Fibroblast of peridontal ligament (primary cell): ENCODE results near the gene CPEB4.

Experiments used
- DNase-seq: peaks from one replicate; pipeline ENCODE4 v3.0.0-alpha.2; 2010; ENCODE audit errors: extremely low read depth

The CPEB4 gene

DNA sequence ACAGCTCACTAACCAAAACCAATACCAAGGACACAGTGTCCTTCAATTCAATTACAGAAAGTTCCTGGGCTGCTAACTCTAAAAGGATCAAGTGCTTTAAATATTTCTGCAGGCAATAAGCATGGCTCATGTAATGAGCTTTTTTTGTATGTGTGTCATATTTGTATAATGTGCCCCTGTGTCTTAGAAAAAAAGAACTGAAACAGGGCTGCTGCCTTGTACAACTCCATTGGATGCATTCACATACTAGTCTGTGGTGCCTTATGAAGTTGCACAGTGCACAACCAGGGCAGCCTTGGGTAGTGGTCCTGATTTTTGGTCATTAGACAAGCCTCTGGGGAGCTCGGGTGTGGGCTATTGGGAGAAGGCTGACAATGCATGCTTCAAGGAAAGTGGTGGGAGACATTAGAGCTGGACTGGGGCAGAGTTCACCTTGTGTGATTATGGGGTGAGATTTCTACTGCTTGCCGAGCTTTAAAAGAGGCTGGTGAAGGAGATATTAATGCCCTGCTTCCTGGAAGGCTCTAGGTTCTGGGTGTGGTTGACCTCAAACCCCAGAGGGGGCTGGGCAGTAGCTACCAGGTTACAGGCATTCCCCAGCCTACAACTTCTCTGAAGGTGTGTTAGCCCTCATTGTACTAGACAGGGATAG lies 3.6 kb upstream of the CPEB4 start:
- no peak for DNase-seq

DNA sequence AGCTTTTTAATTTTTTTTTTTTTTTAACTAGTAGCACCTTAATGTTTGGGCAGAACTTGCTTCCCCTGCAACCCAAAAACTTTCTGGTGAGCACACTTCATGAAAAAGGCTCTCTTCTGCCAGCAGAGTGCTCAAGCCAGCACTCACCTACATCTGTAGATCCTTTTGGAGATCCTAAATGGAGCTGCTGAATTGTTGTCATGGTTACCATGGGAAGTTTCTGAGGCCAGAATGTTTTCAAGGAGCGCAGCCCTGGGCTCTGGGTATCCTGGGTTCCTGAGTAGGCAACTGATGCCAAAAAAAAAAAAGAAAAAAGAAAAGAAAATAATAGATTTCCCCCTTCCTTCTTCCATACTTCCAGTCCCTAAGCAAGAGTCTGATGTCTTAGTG lies 3.1 kb upstream of the CPEB4 start:
- DNase-seq = no peak

DNA sequence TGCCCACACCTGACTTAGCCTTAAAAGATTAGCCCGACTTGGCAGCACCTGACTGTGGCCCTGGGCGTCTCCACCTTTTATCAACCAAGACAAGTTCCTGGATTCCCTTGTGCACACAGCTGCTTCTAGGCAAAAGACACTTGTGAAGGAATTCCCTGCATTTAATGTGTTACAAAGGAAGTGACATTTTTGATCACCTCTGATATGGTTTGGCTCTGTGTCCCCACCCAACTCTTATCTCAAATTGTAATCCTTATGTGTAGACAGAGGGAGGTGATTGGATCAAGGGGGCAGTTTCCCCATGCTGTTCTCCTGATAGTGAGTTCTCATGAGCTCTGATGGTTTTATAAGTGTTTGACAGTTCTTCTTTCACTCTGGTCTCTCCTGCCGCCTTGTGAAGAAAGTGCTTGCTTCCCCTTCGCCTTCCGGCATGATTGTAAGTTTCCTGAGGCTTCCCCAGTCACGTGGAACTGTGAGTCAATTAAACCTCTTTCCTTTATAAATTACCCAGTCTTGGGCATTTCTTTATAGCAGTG lies 2.6 kb upstream of the CPEB4 start:
- DNase-seq = no peak

DNA sequence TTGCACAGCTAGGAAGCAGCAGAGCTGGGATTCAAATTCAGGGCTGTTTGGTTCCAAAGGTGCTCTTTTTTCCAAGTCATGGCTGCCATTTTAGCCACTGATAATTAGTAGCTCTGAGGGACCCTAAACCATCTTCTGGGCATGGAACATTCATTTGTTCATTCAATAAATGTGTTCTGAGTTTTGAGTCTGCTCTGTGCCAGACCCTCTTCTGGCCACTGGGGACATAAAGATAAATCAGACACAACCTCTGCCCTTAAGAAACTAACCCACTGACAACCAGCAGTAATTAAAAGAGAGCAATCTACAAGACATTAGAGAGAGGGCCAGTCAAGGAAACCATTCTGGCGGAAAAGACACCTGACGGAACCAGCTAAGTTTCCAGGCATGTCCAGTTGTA lies 2.0 kb upstream of the CPEB4 start:
- DNase-seq = no peak

DNA sequence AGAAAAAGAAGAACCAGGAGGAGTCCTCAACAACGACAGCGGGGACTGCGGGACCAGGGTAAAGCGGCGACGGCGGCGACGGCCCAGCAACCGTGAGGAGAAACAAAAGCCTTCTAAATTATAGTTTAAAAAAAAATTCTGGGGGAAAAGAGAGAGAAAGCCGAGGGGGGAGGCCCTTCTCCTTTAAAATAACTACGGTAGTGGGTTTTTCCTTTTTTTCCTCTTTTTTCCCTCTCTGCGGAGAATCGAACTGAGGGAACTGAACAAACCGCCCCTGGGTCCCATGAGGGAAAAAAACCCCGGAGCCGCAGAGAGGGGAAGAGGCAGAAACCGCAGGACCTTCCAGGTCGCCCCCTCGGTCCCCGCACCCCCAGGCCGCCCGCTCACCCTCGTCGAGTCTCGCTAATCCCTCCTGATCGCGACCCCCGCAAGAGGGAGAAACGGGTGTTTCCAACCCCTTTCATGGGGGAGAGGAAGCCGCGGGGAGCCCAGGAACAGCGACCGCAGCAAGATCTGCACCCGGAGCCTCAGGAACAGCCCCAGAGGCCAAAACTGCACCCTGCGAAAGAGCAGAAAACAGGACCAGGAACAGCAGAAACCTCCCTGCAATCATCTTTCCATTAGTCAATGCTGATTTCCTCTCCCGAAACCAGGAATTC lies 453 bp downstream of the CPEB4 start:
- peak; percentile 43 for DNase-seq

DNA sequence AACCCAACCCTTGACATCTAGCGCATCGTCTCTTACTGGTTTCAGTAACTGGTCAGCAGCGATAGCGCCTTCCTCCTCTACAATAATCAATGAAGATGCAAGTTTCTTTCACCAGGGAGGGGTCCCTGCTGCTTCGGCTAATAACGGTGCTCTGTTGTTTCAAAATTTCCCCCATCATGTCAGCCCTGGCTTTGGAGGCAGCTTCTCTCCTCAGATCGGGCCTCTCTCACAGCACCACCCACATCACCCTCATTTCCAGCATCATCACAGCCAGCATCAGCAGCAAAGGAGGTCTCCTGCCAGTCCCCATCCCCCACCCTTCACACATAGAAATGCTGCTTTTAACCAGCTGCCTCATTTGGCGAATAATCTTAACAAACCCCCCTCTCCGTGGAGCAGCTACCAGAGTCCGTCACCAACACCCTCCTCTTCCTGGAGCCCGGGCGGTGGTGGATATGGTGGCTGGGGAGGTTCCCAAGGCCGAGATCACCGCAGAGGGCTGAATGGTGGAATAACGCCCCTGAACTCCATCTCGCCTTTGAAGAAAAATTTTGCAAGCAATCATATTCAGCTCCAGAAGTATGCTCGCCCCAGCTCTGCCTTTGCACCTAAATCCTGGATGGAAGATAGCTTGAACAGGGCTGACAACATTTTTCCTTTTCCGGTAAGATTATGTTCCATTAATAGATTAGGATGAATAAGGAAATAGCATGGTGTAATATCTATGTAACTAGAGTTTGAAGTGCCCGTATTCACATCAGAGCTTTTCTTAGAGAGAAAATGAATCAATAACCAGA lies 2.2 kb downstream of the CPEB4 start:
- no peak for DNase-seq

DNA sequence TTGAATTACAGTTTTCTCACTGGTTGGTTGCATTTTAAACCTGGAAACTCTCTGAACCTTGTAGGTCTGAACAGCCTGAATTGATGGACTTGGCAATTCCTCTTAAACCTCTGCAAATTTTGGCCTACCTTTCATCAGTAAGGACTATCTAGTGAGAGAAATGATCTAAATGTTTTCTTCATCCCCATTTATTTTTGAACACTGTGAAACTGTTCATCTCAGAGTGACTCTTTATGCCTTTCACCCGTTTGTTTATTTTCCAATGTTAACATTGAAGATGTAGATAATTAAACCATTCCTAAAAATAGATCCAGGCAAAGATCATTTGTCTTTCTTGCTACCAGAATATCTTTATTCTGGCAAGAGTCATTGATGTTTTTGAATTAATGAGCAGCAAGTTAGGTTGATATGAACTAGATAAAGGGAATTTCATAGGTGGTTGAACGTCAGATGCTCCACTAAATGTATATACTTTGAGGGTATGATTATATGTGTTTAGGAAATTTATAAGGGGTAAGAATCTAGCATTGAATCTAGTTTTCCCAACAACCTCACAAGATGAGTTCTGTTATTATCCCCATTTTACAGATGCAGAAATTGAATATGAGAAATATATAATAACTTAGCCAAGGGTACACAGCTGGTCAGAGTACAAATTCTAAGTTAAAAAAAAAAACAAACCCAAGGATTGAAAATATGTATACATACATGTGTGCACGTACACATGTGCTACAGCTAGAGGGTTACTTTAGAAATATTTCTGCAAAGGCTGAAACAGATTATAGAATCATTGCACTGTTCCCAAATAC lies 3.4 kb downstream of the CPEB4 start:
- DNase-seq = no peak

DNA sequence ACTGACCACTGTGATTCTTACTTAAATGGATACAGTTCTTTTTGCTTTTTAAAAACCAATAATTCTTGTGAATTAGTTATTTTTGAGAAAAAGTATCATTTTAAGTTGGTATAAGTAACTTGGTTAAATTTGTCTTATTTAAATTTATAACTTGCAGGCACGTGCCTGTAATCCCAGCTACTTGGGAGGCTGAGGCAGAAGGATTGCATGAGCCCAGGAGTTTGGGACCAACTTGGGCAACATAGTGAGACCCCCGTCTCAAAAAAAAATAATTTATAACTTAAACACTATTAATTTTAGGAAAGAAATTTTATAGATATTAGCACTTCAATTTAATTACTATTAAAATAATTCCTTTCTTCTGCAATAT lies 5.0 kb downstream of the CPEB4 start:
- DNase-seq = no peak

DNA sequence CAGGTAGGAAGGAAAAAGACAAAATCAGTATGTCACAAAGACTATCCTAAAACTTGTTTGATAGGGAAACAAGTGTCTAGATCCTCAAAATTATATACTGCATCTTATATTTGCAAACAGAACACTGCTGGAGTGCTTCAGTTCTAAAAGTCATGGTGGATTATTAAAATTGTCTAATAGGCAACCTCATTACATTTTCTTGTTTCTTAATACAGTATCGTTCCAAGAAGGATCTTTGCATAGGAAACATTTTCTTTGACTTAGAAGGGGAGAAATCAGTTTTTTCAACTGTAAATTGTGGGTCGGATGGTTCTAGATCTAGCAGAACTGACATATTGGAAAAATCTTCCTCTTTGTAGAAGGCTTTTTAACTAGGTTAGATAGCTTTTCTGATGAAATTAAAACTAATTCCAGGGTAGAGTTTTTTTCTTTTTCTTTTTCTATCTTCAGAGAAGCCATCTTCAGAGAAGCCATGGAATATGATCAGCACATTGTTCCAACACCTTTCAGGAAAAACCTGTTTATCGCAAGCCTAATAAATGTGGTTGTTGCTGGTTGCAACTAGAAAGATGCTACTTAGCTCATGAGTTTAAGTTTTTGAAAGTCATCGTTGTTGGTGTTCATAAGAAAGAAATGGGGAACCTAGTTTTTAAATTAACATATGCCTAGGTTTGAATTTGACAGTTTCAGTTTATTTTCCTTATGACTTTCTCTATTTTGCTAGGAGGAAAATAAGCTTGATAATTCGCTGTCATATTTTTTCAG lies 7.4 kb downstream of the CPEB4 start:
- DNase-seq = no peak

DNA sequence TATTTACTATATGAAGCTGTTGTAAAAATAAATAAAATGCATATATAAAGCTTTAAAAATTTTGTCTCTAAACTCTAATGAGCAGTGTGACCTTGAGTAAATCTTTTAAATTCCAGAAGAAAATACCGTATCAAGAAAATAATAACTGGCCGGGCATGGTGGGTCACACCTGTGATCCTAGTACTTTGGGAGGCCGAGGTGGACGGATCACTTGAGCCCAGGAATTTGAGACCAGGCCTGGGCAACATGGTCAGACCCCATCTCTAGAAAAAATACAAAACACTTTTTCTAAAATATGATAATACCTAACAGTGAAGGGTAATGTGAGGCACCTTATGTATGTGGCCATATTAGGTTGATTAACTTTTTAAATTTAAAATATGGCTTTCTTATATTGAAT lies 8.5 kb downstream of the CPEB4 start:
- DNase-seq = no peak

DNA sequence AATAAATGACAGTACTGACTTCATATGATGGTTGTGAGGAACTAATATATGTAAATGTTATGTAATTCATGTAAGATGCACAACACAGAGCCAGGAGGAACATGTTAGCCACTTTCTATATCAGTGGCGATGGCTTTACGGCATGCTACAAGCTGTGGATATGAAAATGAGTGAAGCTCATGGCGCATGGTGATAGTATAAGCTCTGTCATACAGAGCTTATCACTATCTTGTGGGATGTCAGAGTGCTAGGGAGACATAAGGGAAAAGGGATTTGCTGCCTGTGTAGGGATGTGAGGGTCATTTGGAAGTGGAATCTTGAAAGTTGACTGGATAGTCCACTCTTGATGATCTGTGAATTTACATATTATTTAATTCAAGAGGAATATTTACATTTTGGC lies 13.6 kb downstream of the CPEB4 start:
- no peak for DNase-seq

DNA sequence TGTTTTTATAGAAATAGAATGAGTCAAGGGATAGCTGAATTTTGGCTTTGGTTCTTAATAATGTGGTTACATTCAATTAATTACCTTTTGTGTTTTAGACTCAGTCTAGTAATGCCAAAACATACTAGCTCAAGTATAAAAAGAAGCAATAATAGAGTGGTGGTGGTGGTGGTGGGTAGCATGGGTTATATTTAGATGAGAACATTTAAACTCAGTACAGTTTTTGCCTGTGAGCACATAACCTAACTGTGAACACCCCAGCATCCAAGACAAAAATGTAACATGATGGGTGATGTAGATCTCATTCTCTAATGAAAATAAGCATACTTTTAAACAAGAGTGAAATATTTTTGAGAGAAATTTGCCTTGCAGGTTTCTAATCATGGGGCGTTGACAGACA lies 14.2 kb downstream of the CPEB4 start:
- DNase-seq = no peak

DNA sequence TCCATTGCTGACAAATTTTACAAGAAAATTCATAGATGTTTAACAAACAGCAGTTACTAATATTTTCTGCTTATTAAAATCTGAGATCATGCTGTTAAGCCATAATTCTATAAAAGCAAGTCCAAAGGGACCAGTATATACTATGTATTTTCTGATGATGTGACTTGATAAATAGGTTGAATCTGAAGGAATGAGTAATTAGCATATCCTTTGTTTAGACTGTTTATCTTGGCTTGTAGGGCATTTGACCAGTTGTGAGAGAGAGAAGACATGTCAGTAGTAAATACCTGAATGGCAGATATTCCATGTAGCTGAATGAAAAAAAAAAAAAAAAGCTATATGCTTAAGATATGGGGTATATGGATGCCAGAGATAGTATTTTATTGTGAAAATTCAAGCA lies 14.6 kb downstream of the CPEB4 start:
- no peak for DNase-seq

DNA sequence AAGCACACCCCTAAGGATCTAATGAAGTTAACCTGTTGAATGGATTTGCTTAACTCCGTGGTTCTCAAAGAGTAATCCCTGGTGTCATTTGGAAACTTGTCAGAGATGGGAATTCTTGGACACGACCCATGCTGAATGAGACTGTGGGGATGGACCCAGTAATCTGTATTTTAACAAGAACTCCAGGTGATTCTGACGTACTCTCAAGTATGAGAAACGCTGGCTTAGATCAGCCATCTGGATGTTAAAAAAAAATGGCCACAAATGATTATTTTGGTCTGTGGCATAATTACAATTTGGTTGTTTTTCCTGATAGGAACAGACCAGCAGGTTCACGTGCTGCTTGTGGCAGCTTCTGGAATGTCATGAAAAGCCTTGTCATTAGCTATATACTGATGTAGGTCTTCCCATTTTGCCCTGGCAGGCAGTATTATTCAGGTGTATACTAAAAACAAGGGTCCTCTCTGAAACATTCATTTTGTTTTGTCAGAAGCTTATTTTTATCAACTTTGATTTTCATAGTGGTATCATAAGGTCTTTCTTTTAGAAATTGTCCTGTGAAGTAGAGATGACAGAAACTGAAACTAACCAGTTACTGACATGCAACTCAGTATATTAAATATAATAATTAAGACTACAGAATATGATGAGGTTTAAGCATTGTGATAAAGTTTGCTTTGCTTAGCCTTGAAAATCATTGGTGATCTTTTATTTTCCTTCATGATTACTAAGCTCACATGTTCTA lies 15.4 kb downstream of the CPEB4 start:
- DNase-seq = no peak

DNA sequence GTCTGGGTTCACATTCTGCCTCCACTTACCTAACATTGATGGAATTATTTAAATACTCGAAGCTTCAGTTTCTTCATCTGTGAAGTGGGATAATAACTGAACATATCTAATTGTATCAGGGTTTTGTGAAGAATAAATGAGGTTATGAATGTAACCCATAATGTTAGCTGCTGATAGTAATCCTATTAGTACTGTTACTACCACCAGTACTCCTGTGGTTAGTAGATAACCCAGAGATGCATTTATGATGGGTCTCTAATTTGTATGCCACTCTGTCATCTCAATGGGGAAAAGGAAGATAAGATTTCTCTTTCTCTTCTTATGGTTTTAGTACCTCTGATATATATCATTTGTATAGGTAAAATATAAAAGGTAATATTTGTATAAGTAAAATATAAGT lies 16.0 kb downstream of the CPEB4 start:
- no peak for DNase-seq

DNA sequence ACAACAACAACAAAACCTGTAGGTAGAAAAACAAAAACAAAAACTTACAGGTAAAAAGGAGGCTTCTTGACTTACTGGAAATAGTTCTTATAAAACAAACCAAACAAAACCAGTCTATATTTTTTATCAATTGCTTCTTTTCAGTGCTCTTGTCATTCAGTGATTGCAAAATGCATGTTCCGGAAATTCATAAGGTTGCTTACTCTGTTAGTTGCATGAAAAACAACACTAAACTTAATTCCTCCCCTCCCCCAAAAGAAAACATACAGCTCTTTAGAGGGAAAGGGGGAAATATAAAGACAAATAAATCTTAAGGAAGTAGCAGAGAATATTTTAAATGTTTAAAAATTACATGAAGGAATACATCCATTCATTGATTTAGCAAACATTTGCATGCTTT lies 19.1 kb downstream of the CPEB4 start:
- no peak for DNase-seq

DNA sequence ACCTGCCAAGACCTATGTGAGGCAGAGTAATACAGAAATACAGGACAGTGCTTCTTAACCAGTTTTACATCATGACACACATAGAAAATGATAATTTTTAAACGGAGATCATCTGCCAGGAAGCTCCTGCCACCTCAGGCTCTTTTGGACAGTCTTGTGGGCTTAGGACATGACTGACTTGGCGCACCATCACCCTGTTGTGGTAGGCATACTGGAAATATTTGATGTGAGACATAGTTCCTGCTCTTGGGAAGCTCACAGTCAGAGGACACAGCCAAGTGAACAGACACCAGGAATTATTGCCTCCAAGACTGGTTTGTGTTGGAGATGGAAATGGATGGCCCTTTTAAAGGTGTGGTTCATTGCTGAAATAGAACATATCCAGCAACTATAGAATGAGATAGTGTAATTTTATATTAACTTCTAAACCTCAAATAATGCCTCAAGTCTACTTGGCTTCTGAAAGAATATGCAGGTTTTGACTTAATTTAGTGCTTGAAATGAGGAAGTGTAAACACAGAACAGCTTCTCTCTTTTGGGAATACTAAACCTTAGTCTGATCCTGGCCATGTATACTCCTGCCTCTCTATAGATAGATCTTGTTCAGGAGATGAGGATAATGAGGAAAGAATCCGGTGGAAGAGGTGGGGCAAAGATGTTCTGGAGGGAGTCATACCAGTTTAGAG lies 19.7 kb downstream of the CPEB4 start:
- peak; percentile 30 for DNase-seq

DNA sequence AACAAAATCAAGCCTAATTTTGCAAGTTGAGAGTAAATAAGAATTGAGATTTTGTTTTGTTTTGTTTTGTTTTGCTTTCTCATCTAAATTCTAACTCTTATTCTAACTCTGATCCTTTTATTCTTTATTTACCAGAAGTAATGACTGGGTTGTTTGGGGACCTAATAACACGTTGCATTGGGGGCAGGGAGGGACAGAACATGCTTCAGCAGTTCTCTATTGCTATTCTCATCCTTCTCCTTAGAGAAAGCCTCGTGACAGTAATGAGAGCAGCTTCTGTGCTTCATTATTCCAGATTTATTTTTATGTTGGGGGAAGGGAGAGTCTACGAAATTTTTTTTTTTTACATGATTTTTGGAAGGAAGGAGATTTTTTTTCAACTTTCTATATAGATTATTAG lies 21.1 kb downstream of the CPEB4 start:
- peak; percentile 12 for DNase-seq

DNA sequence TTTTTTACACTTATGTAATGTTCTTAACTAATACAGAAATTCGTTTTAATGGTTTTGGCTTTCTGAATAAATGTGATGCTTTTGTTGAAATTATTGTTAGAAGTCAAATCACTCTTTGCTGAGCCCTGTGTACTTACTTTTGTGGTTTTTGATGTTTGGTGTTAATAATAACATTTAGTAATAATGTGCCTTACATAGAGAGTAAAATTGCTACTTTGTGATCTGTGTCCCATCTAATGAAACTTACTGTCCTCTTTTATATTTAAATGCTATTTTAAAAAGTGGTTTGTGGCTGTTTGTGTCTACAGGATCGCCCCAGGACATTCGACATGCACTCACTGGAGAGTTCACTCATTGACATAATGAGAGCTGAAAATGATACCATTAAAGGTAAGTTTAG lies 22.1 kb downstream of the CPEB4 start:
- no peak for DNase-seq

DNA sequence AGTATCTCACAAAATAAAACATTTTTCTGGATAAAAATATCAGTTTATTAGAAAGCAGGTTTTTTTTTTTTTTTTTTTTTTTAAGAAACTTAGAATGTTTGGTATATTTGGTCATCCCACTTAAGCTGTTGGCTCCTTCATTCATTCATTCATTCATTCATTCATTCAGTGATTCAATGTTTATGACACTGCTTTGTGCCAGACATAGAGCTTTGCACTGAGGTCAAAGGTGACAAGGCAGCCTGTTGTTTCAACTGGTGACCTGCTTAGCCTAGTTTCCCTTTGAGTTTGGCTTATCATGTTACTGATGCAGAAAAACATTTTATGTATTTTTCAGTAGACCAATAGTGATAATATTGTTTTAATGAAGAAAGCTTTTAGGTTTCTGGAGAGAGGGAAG lies 23.5 kb downstream of the CPEB4 start:
- DNase-seq = no peak
